Skeletal muscle satellite cell (primary cell): ENCODE data around the gene MS4A7.

ENCODE experiments used
- H3K27me3 ChIP-seq: 2 replicates; pipeline ENCODE4 v1.7.0; 2013; ENCODE audit warnings: low read length; ENCODE audit not compliant: control insufficient read depth, insufficient read depth
- H3K36me3 ChIP-seq: 2 replicates; pipeline ENCODE4 v1.7.0; 2013; ENCODE audit warnings: mild to moderate bottlenecking, control low read depth, low read length; ENCODE audit not compliant: insufficient read depth
- H3K4me1 ChIP-seq: 2 replicates; pipeline ENCODE4 v1.7.0; 2013; ENCODE audit warnings: low read length; ENCODE audit not compliant: control insufficient read depth, insufficient read depth
- H3K4me2 ChIP-seq: 2 replicates; pipeline ENCODE4 v1.7.0; 2013; ENCODE audit warnings: mild to moderate bottlenecking, low read length
- H3K4me3 ChIP-seq: 2 replicates; pipeline ENCODE4 v1.7.0; 2013; ENCODE audit warnings: low read length
- H3K9ac ChIP-seq: 2 replicates; pipeline ENCODE4 v1.7.0; 2013; ENCODE audit warnings: mild to moderate bottlenecking, low read depth, low read length, moderate library complexity
- H3K9me3 ChIP-seq: replicated peaks from 2 replicates; pipeline ENCODE4 v1.7.0; 2013; ENCODE audit warnings: mild to moderate bottlenecking, control low read depth, low read length

The MS4A7 gene

GRCh38 chr11:60371854-60372253 is 6.5 kb upstream of the MS4A7 start:
- Histone ChIP-seq H3K36me3 (no peaks in the 10 kb centered on the region), H3K4me1 (no peaks in the 10 kb centered on the region), H3K4me2 (no peak overlapping the region), H3K4me3 (no peak overlapping the region), H3K27me3 (no peaks in the 10 kb centered on the region), H3K9me3 (peaks cover 7% of the 10 kb centered on the region), H3K9ac (no peak overlapping the region)

- H3K36me3 ChIP-seq = no peaks in the 10 kb centered on the region
- H3K4me2 ChIP-seq = no peak overlapping the region
- H3K4me3 ChIP-seq = no peak overlapping the region
- H3K9me3 ChIP-seq = peaks cover 7% of the 10 kb centered on the region
- H3K27me3 ChIP-seq = no peaks in the 10 kb centered on the region
- H3K9ac ChIP-seq = no peak overlapping the region
- no peaks in the 10 kb centered on the region for H3K4me1 ChIP-seq
Observed at GRCh38 chr11:60372767-60373166, 5.6 kb upstream of the MS4A7 start.

GRCh38 chr11:60375316-60375715 is 3.0 kb upstream of the MS4A7 start:
- H3K9ac ChIP-seq = no peak overlapping the region
- no peaks in the 10 kb centered on the region for H3K27me3 ChIP-seq
- H3K4me3 ChIP-seq = no peak overlapping the region
- no peak overlapping the region for H3K4me2 ChIP-seq
- H3K9me3 ChIP-seq = peaks cover 7% of the 10 kb centered on the region
- H3K4me1 ChIP-seq = no peaks in the 10 kb centered on the region
- H3K36me3 ChIP-seq = no peaks in the 10 kb centered on the region

- H3K4me2 ChIP-seq = no peak overlapping the region
- H3K4me3 ChIP-seq = no peak overlapping the region
- H3K27me3 ChIP-seq = no peaks in the 10 kb centered on the region
- H3K9me3 ChIP-seq = peaks cover 7% of the 10 kb centered on the region
- H3K36me3 ChIP-seq = no peaks in the 10 kb centered on the region
- H3K4me1 ChIP-seq = no peaks in the 10 kb centered on the region
- H3K9ac ChIP-seq = no peak overlapping the region
Observed at GRCh38 chr11:60376601-60377000, 1.7 kb upstream of the MS4A7 start.

GRCh38 chr11:60377401-60378136 is 763 bp upstream of the MS4A7 start:
- no peak overlapping the region for H3K9ac ChIP-seq
- H3K36me3 ChIP-seq = no peaks in the 10 kb centered on the region
- no peaks in the 10 kb centered on the region for H3K4me1 ChIP-seq
- H3K4me3 ChIP-seq = no peak overlapping the region
- peaks cover 7% of the 10 kb centered on the region for H3K9me3 ChIP-seq
- H3K4me2 ChIP-seq = no peak overlapping the region
- H3K27me3 ChIP-seq = no peaks in the 10 kb centered on the region

- no peaks in the 10 kb centered on the region for H3K27me3 ChIP-seq
- H3K9ac ChIP-seq = no peak overlapping the region
- no peaks in the 10 kb centered on the region for H3K4me1 ChIP-seq
- H3K36me3 ChIP-seq = no peaks in the 10 kb centered on the region
- no peak overlapping the region for H3K4me2 ChIP-seq
- no peak overlapping the region for H3K4me3 ChIP-seq
- no peaks in the 10 kb centered on the region for H3K9me3 ChIP-seq
Observed at GRCh38 chr11:60389279-60389910, 11.1 kb downstream of the MS4A7 start.

- H3K4me2 ChIP-seq = no peak overlapping the region
- H3K36me3 ChIP-seq = no peaks in the 10 kb centered on the region
- no peak overlapping the region for H3K4me3 ChIP-seq
- H3K9ac ChIP-seq = no peak overlapping the region
- no peaks in the 10 kb centered on the region for H3K27me3 ChIP-seq
- no peaks in the 10 kb centered on the region for H3K9me3 ChIP-seq
- no peaks in the 10 kb centered on the region for H3K4me1 ChIP-seq
Observed at GRCh38 chr11:60390419-60390818, 12.1 kb downstream of the MS4A7 start.

GRCh38 chr11:60392361-60392760 is 14.0 kb downstream of the MS4A7 start:
- H3K9ac ChIP-seq = no peak overlapping the region
- no peaks in the 10 kb centered on the region for H3K36me3 ChIP-seq
- H3K4me2 ChIP-seq = no peak overlapping the region
- H3K9me3 ChIP-seq = no peaks in the 10 kb centered on the region
- H3K27me3 ChIP-seq = no peaks in the 10 kb centered on the region
- no peak overlapping the region for H3K4me3 ChIP-seq
- H3K4me1 ChIP-seq = no peaks in the 10 kb centered on the region

GRCh38 chr11:60393016-60393415 is 14.7 kb downstream of the MS4A7 start:
- no peaks in the 10 kb centered on the region for H3K9me3 ChIP-seq
- no peak overlapping the region for H3K4me3 ChIP-seq
- no peaks in the 10 kb centered on the region for H3K4me1 ChIP-seq
- no peak overlapping the region for H3K9ac ChIP-seq
- H3K36me3 ChIP-seq = no peaks in the 10 kb centered on the region
- H3K4me2 ChIP-seq = no peak overlapping the region
- H3K27me3 ChIP-seq = no peaks in the 10 kb centered on the region

- no peaks in the 10 kb centered on the region for H3K4me1 ChIP-seq
- H3K4me3 ChIP-seq = no peak overlapping the region
- peaks cover 3% of the 10 kb centered on the region for H3K9me3 ChIP-seq
- no peaks in the 10 kb centered on the region for H3K27me3 ChIP-seq
- H3K36me3 ChIP-seq = no peaks in the 10 kb centered on the region
- no peak overlapping the region for H3K4me2 ChIP-seq
- no peak overlapping the region for H3K9ac ChIP-seq
Observed at GRCh38 chr11:60394666-60395380, 16.5 kb downstream of the MS4A7 start.

- Histone ChIP-seq H3K4me1 (no peaks in the 10 kb centered on the region), H3K9ac (no peak within 1 kb of the TSS), H3K4me3 (no peak within 1 kb of the TSS), H3K9me3 (peaks cover 3% of the 10 kb centered on the region), H3K27me3 (no peaks in the 10 kb centered on the region), H3K4me2 (no peak within 1 kb of the TSS), H3K36me3 (no peaks in the 10 kb centered on the region)
Observed at GRCh38 chr11:60396382-60396781, 18.1 kb downstream of the MS4A7 start, which contains the start of gene MS4A14. Gene MS4A14 (plus strand): TSS chr11:60396459. CDS start chr11:60396579, 120 bp downstream.
